ENCODE measurements around the gene CLDND2. TPM values are rescaled to one million over a fixed set of nuclear protein-coding genes. Genes with fewer than 3 reads are reported as not detected.

CLDND2 gene
- total RNA-seq, 1 donor from 2014 or later: 0.84 TPM

- DNase-seq (ENCODE audit: low read depth) (no peak), FAIRE-seq (no peak)
- Histone ChIP-seq H3K9me3 (ENCODE audit: insufficient read depth, low read depth, low read length) (no peaks in the 10 kb centered on the region), H3K27ac (ENCODE audit: low read depth, low read length) (no peak overlapping the region), H3K4me3 (ENCODE audit: insufficient read depth, low read depth, low read length) (no peak overlapping the region), H3K79me2 (ENCODE audit: insufficient read depth, low read length) (no peaks in the 10 kb centered on the region), H3K27me3 (ENCODE audit: insufficient read depth, low read length) (no peaks in the 10 kb centered on the region), H3K9ac (ENCODE audit: low read length) (no peak overlapping the region), H4K20me1 (ENCODE audit: insufficient read depth, low read length) (no peaks in the 10 kb centered on the region), H3K36me3 (ENCODE audit: insufficient read depth, low read length) (no peaks in the 10 kb centered on the region), H2AFZ (ENCODE audit: low read depth, low read length) (no peak overlapping the region), H3K4me2 (ENCODE audit: low read length) (no peak overlapping the region), H3K4me1 (ENCODE audit: insufficient read depth, low read length) (no peaks in the 10 kb centered on the region)
- Mint-ChIP-seq H3K4me3 (ENCODE audit: unreplicated experiment) (no peak overlapping the region), H3K27me3 (ENCODE audit: low read depth, unreplicated experiment) (peaks cover 8% of the 10 kb centered on the region), H3K9me3 (ENCODE audit: unreplicated experiment) (no peaks in the 10 kb centered on the region), H3K4me1 (ENCODE audit: low read depth, unreplicated experiment) (no peaks in the 10 kb centered on the region), H3K36me3 (ENCODE audit: low read depth, unreplicated experiment) (peaks cover 32% of the 10 kb centered on the region), H3K27ac (ENCODE audit: unreplicated experiment) (no peak overlapping the region)
- TF ChIP-seq CTCF (IDR thresholded peaks at IDR 0.05; ENCODE audit: insufficient read depth, low read depth, low read length): no peak
- TF ChIP-seq EZH2 (IDR thresholded peaks at IDR 0.05; ENCODE audit: insufficient read depth, low read length): no peak
These were observed 21.4 kb downstream of the CLDND2 start for GRCh38 chr19:51347209-51347928.

- Histone ChIP-seq H3K4me3 (ENCODE audit: insufficient read depth, low read depth, low read length) (no peak overlapping the region), H3K9ac (ENCODE audit: low read length) (no peak overlapping the region), H4K20me1 (ENCODE audit: insufficient read depth, low read length) (no peaks in the 10 kb centered on the region), H3K4me1 (ENCODE audit: insufficient read depth, low read length) (no peaks in the 10 kb centered on the region), H3K27me3 (ENCODE audit: insufficient read depth, low read length) (no peaks in the 10 kb centered on the region), H3K4me2 (ENCODE audit: low read length) (no peak overlapping the region), H3K36me3 (ENCODE audit: insufficient read depth, low read length) (no peaks in the 10 kb centered on the region), H3K79me2 (ENCODE audit: insufficient read depth, low read length) (no peaks in the 10 kb centered on the region), H3K9me3 (ENCODE audit: insufficient read depth, low read depth, low read length) (no peaks in the 10 kb centered on the region), H2AFZ (ENCODE audit: low read depth, low read length) (no peak overlapping the region), H3K27ac (ENCODE audit: low read depth, low read length) (no peak overlapping the region)
- DNase-seq (ENCODE audit: low read depth) (no peak), FAIRE-seq (no peak)
- Mint-ChIP-seq H3K36me3 (ENCODE audit: low read depth, unreplicated experiment) (peaks cover 26% of the 10 kb centered on the region), H3K9me3 (ENCODE audit: unreplicated experiment) (no peaks in the 10 kb centered on the region), H3K4me3 (ENCODE audit: unreplicated experiment) (no peak overlapping the region), H3K27me3 (ENCODE audit: low read depth, unreplicated experiment) (peaks cover 10% of the 10 kb centered on the region), H3K4me1 (ENCODE audit: low read depth, unreplicated experiment) (no peaks in the 10 kb centered on the region), H3K27ac (ENCODE audit: unreplicated experiment) (no peak overlapping the region)
- TF ChIP-seq CTCF (IDR thresholded peaks at IDR 0.05; ENCODE audit: insufficient read depth, low read depth, low read length) (no peak), EZH2 (IDR thresholded peaks at IDR 0.05; ENCODE audit: insufficient read depth, low read length) (no peak)
These were observed 22.1 kb downstream of the CLDND2 start for GRCh38 chr19:51346742-51347141.

- Histone ChIP-seq H4K20me1 (ENCODE audit: insufficient read depth, low read length) (no peaks in the 10 kb centered on the region), H2AFZ (ENCODE audit: low read depth, low read length) (no peak overlapping the region), H3K27ac (ENCODE audit: low read depth, low read length) (no peak overlapping the region), H3K4me2 (ENCODE audit: low read length) (no peak overlapping the region), H3K9me3 (ENCODE audit: insufficient read depth, low read depth, low read length) (no peaks in the 10 kb centered on the region), H3K9ac (ENCODE audit: low read length) (no peak overlapping the region), H3K4me3 (ENCODE audit: insufficient read depth, low read depth, low read length) (no peak overlapping the region), H3K4me1 (ENCODE audit: insufficient read depth, low read length) (peaks cover 2% of the 10 kb centered on the region), H3K79me2 (ENCODE audit: insufficient read depth, low read length) (no peaks in the 10 kb centered on the region), H3K36me3 (ENCODE audit: insufficient read depth, low read length) (no peaks in the 10 kb centered on the region), H3K27me3 (ENCODE audit: insufficient read depth, low read length) (no peaks in the 10 kb centered on the region)
- DNase-seq (ENCODE audit: low read depth) (no peak), FAIRE-seq (no peak)
- Mint-ChIP-seq H3K4me3 (ENCODE audit: unreplicated experiment) (no peak overlapping the region), H3K4me1 (ENCODE audit: low read depth, unreplicated experiment) (no peaks in the 10 kb centered on the region), H3K9me3 (ENCODE audit: unreplicated experiment) (no peaks in the 10 kb centered on the region), H3K27me3 (ENCODE audit: low read depth, unreplicated experiment) (peaks cover 17% of the 10 kb centered on the region), H3K27ac (ENCODE audit: unreplicated experiment) (no peak overlapping the region), H3K36me3 (ENCODE audit: low read depth, unreplicated experiment) (peaks cover 17% of the 10 kb centered on the region)
- no peak for TF ChIP-seq EZH2 (IDR thresholded peaks at IDR 0.05; ENCODE audit: insufficient read depth, low read length)
- no peak for TF ChIP-seq CTCF (IDR thresholded peaks at IDR 0.05; ENCODE audit: insufficient read depth, low read depth, low read length)
These were observed 23.7 kb downstream of the CLDND2 start for GRCh38 chr19:51345076-51345620.

Measured in astrocyte (in vitro differentiated cells and primary cell).